ENCODE results near the gene SPSB1. TPM values are rescaled to one million over a fixed set of nuclear protein-coding genes. Genes with fewer than 3 reads are reported as not detected.

SPSB1 gene
- total RNA-seq, 2 experiments from 2014 or later, result 17.4 to 18.0 TPM

DNA sequence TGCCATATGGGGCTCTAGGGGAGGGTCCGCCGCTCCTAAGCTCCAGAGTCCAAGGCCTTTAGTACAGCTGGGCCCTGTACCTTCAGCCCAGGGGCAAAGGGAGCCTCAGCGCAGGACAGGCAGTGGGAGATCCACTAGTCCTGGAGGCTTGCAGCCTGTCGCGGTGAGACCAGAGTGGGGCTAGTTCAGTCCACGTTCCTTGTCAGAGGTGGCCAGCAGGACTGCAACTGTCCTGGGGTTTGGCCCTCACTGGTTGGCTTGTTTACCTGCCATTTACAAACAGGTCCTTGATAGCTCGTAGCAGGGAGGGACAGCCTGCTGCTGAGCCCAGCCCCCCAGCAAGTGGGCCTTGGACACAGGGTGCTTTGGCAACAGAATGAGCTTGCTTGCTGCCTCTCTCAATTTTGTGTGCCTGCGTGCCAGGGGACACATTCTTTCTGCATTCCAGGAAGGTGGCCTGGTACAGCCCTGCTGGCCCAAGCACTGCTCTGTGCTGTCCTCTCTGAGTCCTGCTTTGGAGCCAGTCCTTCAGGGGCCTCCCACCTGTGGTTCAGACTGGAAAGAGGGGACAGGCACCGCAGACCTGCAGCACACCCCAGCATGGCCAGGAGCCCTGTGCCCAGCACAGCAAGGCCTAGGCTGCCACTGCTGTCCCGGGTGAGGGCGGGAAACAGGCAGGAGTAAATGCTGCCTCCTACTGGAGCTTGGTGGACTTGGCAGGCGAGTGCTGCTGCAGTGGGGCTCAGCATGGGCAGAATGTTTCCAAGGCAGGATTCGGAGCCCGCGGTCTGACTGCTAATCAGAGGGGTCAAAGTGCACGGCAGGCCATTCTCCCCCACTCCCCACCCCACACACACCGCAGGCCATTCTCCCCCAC lies 42.9 kb upstream of the SPSB1 start:
- no peaks in the 10 kb centered on the region for H3K36me3 Mint-ChIP-seq (ENCODE audit: low read depth)
- peak; percentile 46 for DNase-seq
- no peak overlapping the region for H3K27ac Mint-ChIP-seq
- H3K9me3 Mint-ChIP-seq, result no peaks in the 10 kb centered on the region
- ChIA-PET CTCF (interaction anchor here (0.6 to 2.1 kb wide), 9 partner anchors 10 to 108 kb away, joined by 3 to 12 read pairs (median 3); partner anchors contain the start of gene H6PD), POLR2A (no interaction called here)
- peaks cover 6% of the 10 kb centered on the region for H3K4me1 Mint-ChIP-seq
- no peaks in the 10 kb centered on the region for H3K27me3 Mint-ChIP-seq
- H3K4me3 Mint-ChIP-seq, result no peak overlapping the region

DNA sequence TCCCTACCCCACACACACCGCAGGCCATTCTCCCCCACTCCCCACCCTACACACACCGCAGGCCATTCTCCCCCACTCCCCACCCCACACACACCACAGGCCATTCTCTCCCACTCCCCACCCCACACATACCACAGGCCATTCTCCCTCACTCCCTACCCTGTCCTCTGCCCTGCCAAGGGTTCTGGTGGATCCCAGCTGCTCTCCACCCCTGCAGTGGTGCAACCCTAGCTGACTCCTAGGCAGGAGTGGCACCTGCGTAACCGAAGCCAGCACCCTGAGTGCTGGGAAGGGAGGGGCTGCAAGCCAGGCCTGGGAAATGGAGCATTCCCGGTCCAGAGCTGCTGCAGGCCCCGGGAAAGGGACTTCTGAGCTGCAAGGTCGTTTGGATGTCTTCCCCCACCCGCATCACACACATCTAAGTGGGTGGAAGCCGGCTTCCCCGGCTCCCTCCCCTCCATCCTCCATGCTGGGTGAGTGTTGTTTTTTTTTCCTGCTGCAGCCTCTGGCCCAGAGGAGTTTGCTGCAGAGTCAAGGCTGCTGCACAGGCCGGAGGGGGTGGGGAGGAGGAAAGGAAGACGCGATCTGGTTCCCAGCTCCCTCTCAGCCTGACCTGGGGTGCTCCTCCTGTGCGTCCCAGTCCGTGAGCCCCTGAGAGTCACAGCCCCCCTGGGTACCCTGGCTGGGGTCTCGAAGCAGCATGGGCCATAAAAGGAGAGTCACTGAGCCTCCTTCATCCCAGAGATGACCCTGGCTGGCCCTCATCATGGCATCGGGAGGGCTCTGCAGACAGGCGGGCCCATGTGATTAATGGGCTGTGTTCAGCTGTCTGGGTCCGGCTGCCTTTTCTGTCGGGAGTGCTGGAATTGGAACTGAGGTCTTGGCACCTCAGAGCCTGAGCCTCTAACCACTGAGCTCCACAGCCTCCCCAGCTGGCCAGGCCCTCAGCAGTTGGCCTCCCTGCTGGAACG lies 42.0 kb upstream of the SPSB1 start:
- no peak for DNase-seq
- Mint-ChIP-seq H3K36me3 (ENCODE audit: low read depth) (no peaks in the 10 kb centered on the region), H3K27me3 (no peaks in the 10 kb centered on the region), H3K4me3 (no peak overlapping the region), H3K4me1 (no peaks in the 10 kb centered on the region), H3K27ac (no peak overlapping the region), H3K9me3 (no peaks in the 10 kb centered on the region)
- ChIA-PET POLR2A (no interaction called here), CTCF (interaction anchor here (0.6 to 2.1 kb wide), 9 partner anchors 10 to 205 kb away, joined by 3 to 12 read pairs (median 4); partner anchors contain the start of gene H6PD)

DNA sequence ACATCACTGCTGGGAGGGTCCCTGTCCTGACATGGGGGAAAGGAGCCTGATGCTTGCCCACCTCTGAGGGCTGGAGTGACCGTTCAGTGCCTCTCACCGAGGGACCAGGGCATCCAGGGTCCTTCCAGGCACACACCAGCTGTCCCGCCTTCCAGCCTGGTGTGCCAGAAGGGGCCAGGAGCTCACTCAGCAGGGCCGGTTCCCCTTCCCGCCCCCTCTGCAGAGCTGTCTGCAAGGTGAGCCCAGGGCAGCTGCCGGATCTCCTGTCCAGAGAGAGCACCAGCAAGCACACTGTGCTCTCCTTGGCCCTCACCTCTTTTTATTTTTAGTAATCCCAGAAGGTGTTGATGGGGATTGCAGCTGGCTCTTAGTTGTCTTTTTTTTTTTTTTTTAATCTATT lies 41.2 kb upstream of the SPSB1 start:
- Mint-ChIP-seq H3K36me3 (ENCODE audit: low read depth) (no peaks in the 10 kb centered on the region), H3K9me3 (no peaks in the 10 kb centered on the region), H3K4me3 (no peak overlapping the region), H3K27me3 (no peaks in the 10 kb centered on the region), H3K27ac (no peak overlapping the region), H3K4me1 (no peaks in the 10 kb centered on the region)
- CTCF ChIA-PET, result interaction anchor here (0.6 to 1.5 kb wide), 5 partner anchors 15 to 204 kb away, joined by 4 to 6 read pairs (median 4); partner anchors contain the start of gene H6PD
- POLR2A ChIA-PET, result no interaction called here
- DNase-seq, result no peak

GRCh38 chr1:9253004-9253403 lies 39.7 kb upstream of the SPSB1 start:
- Mint-ChIP-seq H3K4me3 (no peak overlapping the region), H3K36me3 (ENCODE audit: low read depth) (peaks cover 7% of the 10 kb centered on the region), H3K27ac (no peak overlapping the region), H3K4me1 (no peaks in the 10 kb centered on the region), H3K9me3 (peaks cover 2% of the 10 kb centered on the region), H3K27me3 (no peaks in the 10 kb centered on the region)
- POLR2A ChIA-PET, result no interaction called here
- DNase-seq, result no peak
- CTCF ChIA-PET, result interaction anchor here (0.9 to 1.6 kb wide), 8 partner anchors 9 to 238 kb away, joined by 3 to 6 read pairs (median 4); partner anchors contain the start of gene H6PD

GRCh38 chr1:9253453-9254105 lies 39.1 kb upstream of the SPSB1 start:
- Mint-ChIP-seq H3K27me3 (no peaks in the 10 kb centered on the region), H3K36me3 (ENCODE audit: low read depth) (peaks cover 12% of the 10 kb centered on the region), H3K4me3 (no peak overlapping the region), H3K9me3 (peaks cover 8% of the 10 kb centered on the region), H3K4me1 (no peaks in the 10 kb centered on the region), H3K27ac (no peak overlapping the region)
- no peak for DNase-seq
- POLR2A ChIA-PET, result no interaction called here
- CTCF ChIA-PET, result interaction anchor here (1.4 to 1.6 kb wide), 2 partner anchors 9 to 238 kb away, joined by 4 to 6 read pairs; no protein-coding TSS in a partner anchor

GRCh38 chr1:9256332-9256731 lies 36.4 kb upstream of the SPSB1 start:
- no peak for DNase-seq
- H3K9me3 Mint-ChIP-seq, result peaks cover 33% of the 10 kb centered on the region
- H3K4me3 Mint-ChIP-seq, result no peak overlapping the region
- peaks cover 31% of the 10 kb centered on the region for H3K36me3 Mint-ChIP-seq (ENCODE audit: low read depth)
- H3K4me1 Mint-ChIP-seq, result no peaks in the 10 kb centered on the region
- no peaks in the 10 kb centered on the region for H3K27me3 Mint-ChIP-seq
- ChIA-PET CTCF (interaction anchor here (1.4 kb wide), 1 partner anchor 56 kb away, joined by 3 read pairs; no protein-coding TSS in a partner anchor), POLR2A (no interaction called here)
- no peak overlapping the region for H3K27ac Mint-ChIP-seq

DNA sequence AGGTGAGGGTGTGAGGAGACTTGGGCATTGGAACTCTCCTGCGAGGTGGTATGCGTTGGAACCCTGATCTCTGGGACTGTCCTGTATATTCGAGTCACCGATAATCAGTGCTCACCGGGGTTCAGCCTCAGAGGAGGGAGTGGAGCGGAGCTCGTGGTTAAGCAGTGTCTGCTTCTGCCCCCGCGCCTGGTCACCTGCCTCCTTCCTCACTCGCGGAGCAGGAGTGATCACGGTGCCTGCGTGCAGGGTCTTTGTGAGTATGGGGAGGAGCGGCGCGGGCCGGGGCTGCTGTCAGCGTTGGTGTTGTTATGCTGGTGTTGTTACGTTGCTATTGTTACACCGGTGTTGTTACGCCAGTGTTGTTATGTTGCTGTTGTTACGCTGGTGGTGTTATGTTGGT lies 34.8 kb upstream of the SPSB1 start:
- no peak overlapping the region for H3K27ac Mint-ChIP-seq
- H3K4me1 Mint-ChIP-seq, result no peaks in the 10 kb centered on the region
- H3K27me3 Mint-ChIP-seq, result no peaks in the 10 kb centered on the region
- no peak for DNase-seq
- H3K4me3 Mint-ChIP-seq, result no peak overlapping the region
- peaks cover 35% of the 10 kb centered on the region for H3K36me3 Mint-ChIP-seq (ENCODE audit: low read depth)
- CTCF ChIA-PET, result no interaction called here
- POLR2A ChIA-PET, result no interaction called here
- peaks cover 33% of the 10 kb centered on the region for H3K9me3 Mint-ChIP-seq

GRCh38 chr1:9258629-9259028 lies 34.1 kb upstream of the SPSB1 start:
- no peak overlapping the region for H3K4me3 Mint-ChIP-seq
- no peaks in the 10 kb centered on the region for H3K4me1 Mint-ChIP-seq
- ChIA-PET CTCF (no interaction called here), POLR2A (no interaction called here)
- peaks cover 35% of the 10 kb centered on the region for H3K36me3 Mint-ChIP-seq (ENCODE audit: low read depth)
- no peak for DNase-seq
- H3K27me3 Mint-ChIP-seq, result no peaks in the 10 kb centered on the region
- H3K27ac Mint-ChIP-seq, result no peak overlapping the region
- peaks cover 33% of the 10 kb centered on the region for H3K9me3 Mint-ChIP-seq

DNA sequence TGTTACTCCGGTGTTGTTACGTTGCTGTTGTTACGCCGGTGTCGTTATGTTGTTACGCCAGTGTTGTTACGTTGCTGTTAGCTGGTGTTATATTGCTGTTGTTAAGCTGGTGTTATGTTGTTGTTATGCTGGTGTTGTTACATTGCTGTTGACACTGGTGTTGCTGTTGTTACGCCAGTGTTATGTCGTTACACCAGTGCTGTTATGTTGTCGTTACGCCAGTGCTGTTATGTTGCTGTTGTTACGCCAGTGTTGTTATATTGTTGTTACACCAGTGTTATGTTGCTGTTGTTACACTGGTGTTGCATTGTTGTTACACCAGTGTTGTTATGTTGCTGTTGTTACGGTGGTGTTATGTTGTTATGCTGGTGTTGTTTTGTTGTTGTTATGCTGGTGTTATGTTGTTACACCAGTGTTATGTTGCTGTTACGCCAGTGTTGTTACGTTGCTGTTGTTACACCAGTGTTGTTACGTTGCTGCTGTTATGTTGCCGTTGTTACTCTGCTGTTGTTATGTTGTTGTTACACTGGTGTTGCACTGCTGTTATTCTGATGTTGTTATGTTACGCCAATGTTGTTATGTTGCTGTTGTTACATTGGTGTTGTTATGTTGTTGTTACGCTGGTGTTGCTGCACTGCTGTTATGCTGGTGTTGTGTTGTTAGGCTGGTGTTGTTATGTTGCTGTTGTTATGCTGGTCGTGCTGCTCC lies 32.5 kb upstream of the SPSB1 start:
- no peaks in the 10 kb centered on the region for H3K4me1 Mint-ChIP-seq
- CTCF ChIA-PET, result no interaction called here
- no peak for DNase-seq

DNA sequence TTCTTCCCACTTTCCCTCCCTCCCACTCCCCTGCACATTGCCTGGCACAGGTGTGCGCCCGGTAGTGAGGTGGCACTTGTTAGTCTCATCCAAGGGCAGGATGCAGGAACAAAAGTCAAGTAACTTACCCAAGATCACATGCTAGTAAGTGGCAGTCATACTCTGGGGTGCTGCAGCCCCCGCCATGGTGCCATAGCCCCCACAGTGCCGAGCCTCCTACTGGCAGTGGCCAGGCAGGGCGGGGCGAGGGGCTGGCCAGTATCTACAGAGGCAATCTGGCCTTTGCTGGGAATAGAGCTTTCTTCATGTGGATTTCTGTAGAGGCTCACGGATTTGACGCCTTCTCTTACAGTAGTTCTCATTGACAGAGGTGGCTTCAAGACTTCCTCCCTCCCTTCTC lies 31.2 kb upstream of the SPSB1 start:
- ChIA-PET POLR2A (no interaction called here), CTCF (no interaction called here)
- DNase-seq, result no peak
- H3K27ac Mint-ChIP-seq, result no peak overlapping the region
- H3K9me3 Mint-ChIP-seq, result peaks cover 33% of the 10 kb centered on the region
- H3K4me3 Mint-ChIP-seq, result no peak overlapping the region
- no peaks in the 10 kb centered on the region for H3K27me3 Mint-ChIP-seq
- H3K36me3 Mint-ChIP-seq (ENCODE audit: low read depth), result peaks cover 35% of the 10 kb centered on the region
- peaks cover 4% of the 10 kb centered on the region for H3K4me1 Mint-ChIP-seq

More for the DNA sequence above, 32.5 kb upstream of the SPSB1 start:
- no peak overlapping the region for H3K4me3 Mint-ChIP-seq
- peaks cover 33% of the 10 kb centered on the region for H3K9me3 Mint-ChIP-seq
- no peak overlapping the region for H3K27ac Mint-ChIP-seq
- POLR2A ChIA-PET, result no interaction called here
- H3K36me3 Mint-ChIP-seq (ENCODE audit: low read depth), result peaks cover 35% of the 10 kb centered on the region
- no peaks in the 10 kb centered on the region for H3K27me3 Mint-ChIP-seq

- Mint-ChIP-seq H3K27me3 (no peaks in the 10 kb centered on the region), H3K9me3 (peaks cover 33% of the 10 kb centered on the region), H3K27ac (no peak overlapping the region), H3K4me3 (no peak overlapping the region), H3K4me1 (peaks cover 12% of the 10 kb centered on the region), H3K36me3 (ENCODE audit: low read depth) (peaks cover 35% of the 10 kb centered on the region)
- ChIA-PET POLR2A (no interaction called here), CTCF (no interaction called here)
- no peak for DNase-seq
These were observed 30.4 kb upstream of the SPSB1 start for GRCh38 chr1:9262096-9262986.

Data from activated CD4-positive, alpha-beta memory T cell treated with anti-CD3 and anti-CD28 coated beads, Interleukin-2, amount 10 ng/mL, durations not matched to agents 7 days and 5 days (primary cell).